ENCODE results near the gene ABLIM1.

DNA sequence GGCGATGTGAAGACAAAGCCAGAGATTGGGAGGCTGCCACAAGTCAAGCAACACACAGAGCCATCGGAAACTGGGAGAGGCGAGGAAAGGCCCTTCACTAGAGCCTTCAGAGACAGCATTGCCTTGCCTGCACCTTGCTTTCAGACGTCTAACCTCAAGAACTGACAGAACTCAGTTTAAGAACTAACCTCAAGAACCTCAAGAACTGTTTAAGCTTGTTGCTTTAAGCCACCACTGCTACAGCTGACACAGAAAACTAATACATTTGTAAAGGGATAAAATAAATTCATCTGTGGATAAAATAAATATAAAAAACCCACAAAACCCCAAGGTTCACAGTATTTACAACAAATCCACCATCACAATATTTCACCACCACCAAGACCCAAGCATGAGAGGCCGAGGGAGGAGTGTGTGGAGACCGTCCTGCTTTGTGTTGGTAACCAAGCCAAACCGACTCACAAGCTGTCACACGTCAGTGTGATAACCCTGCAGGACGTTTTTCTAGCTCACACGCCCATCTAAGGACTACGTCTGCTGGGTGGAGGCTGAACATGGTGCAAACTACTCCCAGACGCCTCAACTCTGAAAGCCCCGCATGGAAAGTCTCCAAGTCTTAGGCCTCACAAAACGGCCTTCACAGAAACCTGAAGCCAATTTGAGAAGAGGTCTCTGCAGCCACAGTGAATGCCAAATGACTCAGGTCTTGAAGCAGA, 116.8 kb downstream of the ABLIM1 start:
- TF ChIP-seq, protein P1, sequence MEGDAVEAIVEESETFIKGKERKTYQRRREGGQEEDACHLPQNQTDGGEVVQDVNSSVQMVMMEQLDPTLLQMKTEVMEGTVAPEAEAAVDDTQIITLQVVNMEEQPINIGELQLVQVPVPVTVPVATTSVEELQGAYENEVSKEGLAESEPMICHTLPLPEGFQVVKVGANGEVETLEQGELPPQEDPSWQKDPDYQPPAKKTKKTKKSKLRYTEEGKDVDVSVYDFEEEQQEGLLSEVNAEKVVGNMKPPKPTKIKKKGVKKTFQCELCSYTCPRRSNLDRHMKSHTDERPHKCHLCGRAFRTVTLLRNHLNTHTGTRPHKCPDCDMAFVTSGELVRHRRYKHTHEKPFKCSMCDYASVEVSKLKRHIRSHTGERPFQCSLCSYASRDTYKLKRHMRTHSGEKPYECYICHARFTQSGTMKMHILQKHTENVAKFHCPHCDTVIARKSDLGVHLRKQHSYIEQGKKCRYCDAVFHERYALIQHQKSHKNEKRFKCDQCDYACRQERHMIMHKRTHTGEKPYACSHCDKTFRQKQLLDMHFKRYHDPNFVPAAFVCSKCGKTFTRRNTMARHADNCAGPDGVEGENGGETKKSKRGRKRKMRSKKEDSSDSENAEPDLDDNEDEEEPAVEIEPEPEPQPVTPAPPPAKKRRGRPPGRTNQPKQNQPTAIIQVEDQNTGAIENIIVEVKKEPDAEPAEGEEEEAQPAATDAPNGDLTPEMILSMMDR (conservative IDR thresholded peaks at IDR 0.05), result no peak
- no peak for TF ChIP-seq ZFX (IDR thresholded peaks at IDR 0.05)

Data from C4-2B (cell line).